Neural cell (in vitro differentiated cells): Measurements from ENCODE around the gene ADISSP. TPM values are rescaled to one million over a fixed set of nuclear protein-coding genes. Genes with fewer than 3 reads are reported as not detected.

Experiments used
- H2AFZ ChIP-seq: fragments of 200-600, 300-800 bp; sonication (generic), shearing (Covaris generic); 2 replicates; pipeline ENCODE4 v1.6.0; 2014; ENCODE audit warnings: low read depth, mild to moderate bottlenecking, antibody characterized with exemption, low read length, moderate library complexity
- H3F3A ChIP-seq: fragments of 200-600 bp; shearing (Covaris generic); 2 replicates; pipeline ENCODE4 v1.6.1; 2016; ENCODE audit warnings: mild to moderate bottlenecking, moderate library complexity, mixed read lengths, antibody characterized with exemption, low read length; ENCODE audit not compliant: insufficient read depth, poor library complexity, severe bottlenecking
- H3K27ac ChIP-seq: fragments of 200-600, 300-800 bp; sonication (generic), shearing (Covaris generic); 2 replicates; pipeline ENCODE4 v1.5.1; 2014; ENCODE audit warnings: mild to moderate bottlenecking, low read length, moderate library complexity
- H3K27me3 ChIP-seq: fragments of 300-800, 200-600 bp; sonication (generic), shearing (Covaris generic); 2 replicates; pipeline ENCODE4 v1.6.0; 2014; ENCODE audit warnings: mild to moderate bottlenecking, low read depth, low read length, moderate library complexity; ENCODE audit not compliant: insufficient read depth
- H3K36me3 ChIP-seq: fragments of 300-800, 200-600 bp; sonication (generic), shearing (Covaris generic); 2 replicates; pipeline ENCODE4 v1.5.1; 2014; ENCODE audit warnings: mild to moderate bottlenecking, antibody characterized with exemption, low read length, moderate library complexity; ENCODE audit not compliant: insufficient read depth
- H3K4me2 ChIP-seq: fragments of 300-800, 200-600 bp; sonication (generic), shearing (Covaris generic); 2 replicates; pipeline ENCODE4 v1.6.0; 2014; ENCODE audit warnings: mild to moderate bottlenecking, low read length
- H3K4me3 ChIP-seq: fragments of 300-800, 200-600 bp; sonication (generic), shearing (Covaris generic); 2 replicates; pipeline ENCODE4 v1.5.1; 2014; ENCODE audit warnings: mild to moderate bottlenecking, low read length, moderate library complexity
- H3K79me2 ChIP-seq: fragments of 200-600 bp; shearing (Covaris generic); replicated peaks from 2 replicates; pipeline ENCODE4 v1.6.0; 2014; ENCODE audit warnings: mild to moderate bottlenecking, low read length, moderate library complexity; ENCODE audit not compliant: insufficient read depth
- H3K9ac ChIP-seq: fragments of 300-800, 200-600 bp; sonication (generic), shearing (Covaris generic); 2 replicates; pipeline ENCODE4 v1.6.1; 2016; ENCODE audit warnings: mild to moderate bottlenecking, low read length, mixed read lengths
- H3K9me2 ChIP-seq: fragments of 200-600 bp; shearing (Covaris generic); 2 replicates; pipeline ENCODE4 v1.6.1; 2016; ENCODE audit warnings: mild to moderate bottlenecking, low read length, mixed read lengths; ENCODE audit not compliant: insufficient read depth
- H3K9me3 ChIP-seq: fragments of 200-600, 300-800 bp; sonication (generic), shearing (Covaris generic); 2 replicates; pipeline ENCODE4 v1.6.1; 2016; ENCODE audit warnings: mild to moderate bottlenecking, mixed run types, low read length, moderate library complexity, mixed read lengths
- H4K20me1 ChIP-seq: fragments of 200-600 bp; shearing (Covaris generic); 2 replicates; pipeline ENCODE4 v1.6.1; 2016; ENCODE audit warnings: mild to moderate bottlenecking, mixed run types; ENCODE audit not compliant: insufficient read depth
- EP300 ChIP-seq: fragments of 450-650 bp; conservative IDR thresholded peaks from 2 replicates; pipeline ENCODE4 v1.6.1; 2014; ENCODE audit warnings: antibody characterized with exemption, mild to moderate bottlenecking, moderate library complexity; ENCODE audit not compliant: poor library complexity, severe bottlenecking
- EZH2 ChIP-seq: fragments of 200-600, 300-800 bp; shearing (Covaris generic), sonication (generic); IDR thresholded peaks from 2 replicates; pipeline ENCODE4 v1.6.1; 2014; ENCODE audit warnings: antibody characterized with exemption, low read length, borderline replicate concordance, mild to moderate bottlenecking; ENCODE audit not compliant: insufficient read depth, poor library complexity, severe bottlenecking
- MXI1 ChIP-seq: fragments of 450-650 bp; conservative IDR thresholded peaks from 2 replicates; pipeline ENCODE4 v1.6.1; 2014; ENCODE audit warnings: antibody characterized with exemption, mild to moderate bottlenecking; ENCODE audit not compliant: poor library complexity, severe bottlenecking
- POLR2AphosphoS5 ChIP-seq: IDR thresholded peaks from 2 replicates; pipeline ENCODE4 v1.6.1; 2012
- RAD21 ChIP-seq: fragments of 450-650 bp; conservative IDR thresholded peaks from 2 replicates; pipeline ENCODE4 v1.6.1; 2014; ENCODE audit warnings: antibody characterized with exemption, mild to moderate bottlenecking, moderate library complexity
- REST ChIP-seq: IDR thresholded peaks from 2 replicates; pipeline ENCODE4 v1.6.1; 2012; ENCODE audit warnings: borderline replicate concordance
- SMC3 ChIP-seq: fragments of 450-650 bp; conservative IDR thresholded peaks from 2 replicates; pipeline ENCODE4 v1.6.1; 2014; ENCODE audit warnings: antibody characterized with exemption, mild to moderate bottlenecking, moderate library complexity; ENCODE audit not compliant: poor library complexity
- TAF1 ChIP-seq: IDR thresholded peaks from 2 replicates; pipeline ENCODE4 v1.6.1; 2012; ENCODE audit warnings: low read depth
- polyA plus RNA-seq: library from polyadenylated mRNA; depleted of rRNA; stranded (reverse); fragments of >200 nt; gene quantifications from 2 replicates; pipeline ENCODE4 v1.2.3, GENCODE V29; 2014
- TF ChIP-seq, protein P1 (sequence below): fragments of 450-650 bp; IDR thresholded peaks from 2 replicates; pipeline ENCODE4 v1.5.1; 2014; ENCODE audit warnings: antibody characterized with exemption, mild to moderate bottlenecking, moderate library complexity; ENCODE audit not compliant: poor library complexity, severe bottlenecking

Gene ADISSP
- polyA plus RNA-seq, 1 donor from 2014 or later = 39.8 TPM

DNA sequence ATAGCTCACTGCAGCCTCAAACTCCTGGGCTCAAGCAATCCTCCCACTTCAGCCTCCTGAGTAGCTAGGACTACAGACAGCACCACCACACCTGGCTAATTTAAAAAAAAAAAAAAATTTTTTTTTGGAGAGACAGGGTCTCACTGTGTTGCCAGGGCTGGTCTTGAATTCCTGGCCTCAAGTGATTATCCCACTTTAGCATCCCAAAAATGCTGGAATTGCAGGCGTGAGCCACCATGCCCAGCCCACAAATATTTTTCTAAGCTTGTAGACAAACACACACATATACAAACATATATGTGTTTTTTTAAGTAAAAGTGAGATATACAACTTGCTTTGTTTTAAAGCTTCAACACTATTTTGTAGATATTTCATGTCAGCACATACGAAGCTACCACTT is 24.3 kb downstream of the ADISSP start:
- H3K9me2 ChIP-seq = no peaks in the 10 kb centered on the region
- no peak overlapping the region for H3K27ac ChIP-seq
- no peak overlapping the region for H3K4me2 ChIP-seq
- H2AFZ ChIP-seq = no peak overlapping the region
- no peaks in the 10 kb centered on the region for H3K36me3 ChIP-seq
- H3K79me2 ChIP-seq = no peaks in the 10 kb centered on the region
- peaks cover 26% of the 10 kb centered on the region for H3K27me3 ChIP-seq
- H3K9me3 ChIP-seq = no peaks in the 10 kb centered on the region
- no peaks in the 10 kb centered on the region for H3F3A ChIP-seq
- no peaks in the 10 kb centered on the region for H4K20me1 ChIP-seq
- H3K9ac ChIP-seq = no peak overlapping the region
- TF ChIP-seq, protein P1, sequence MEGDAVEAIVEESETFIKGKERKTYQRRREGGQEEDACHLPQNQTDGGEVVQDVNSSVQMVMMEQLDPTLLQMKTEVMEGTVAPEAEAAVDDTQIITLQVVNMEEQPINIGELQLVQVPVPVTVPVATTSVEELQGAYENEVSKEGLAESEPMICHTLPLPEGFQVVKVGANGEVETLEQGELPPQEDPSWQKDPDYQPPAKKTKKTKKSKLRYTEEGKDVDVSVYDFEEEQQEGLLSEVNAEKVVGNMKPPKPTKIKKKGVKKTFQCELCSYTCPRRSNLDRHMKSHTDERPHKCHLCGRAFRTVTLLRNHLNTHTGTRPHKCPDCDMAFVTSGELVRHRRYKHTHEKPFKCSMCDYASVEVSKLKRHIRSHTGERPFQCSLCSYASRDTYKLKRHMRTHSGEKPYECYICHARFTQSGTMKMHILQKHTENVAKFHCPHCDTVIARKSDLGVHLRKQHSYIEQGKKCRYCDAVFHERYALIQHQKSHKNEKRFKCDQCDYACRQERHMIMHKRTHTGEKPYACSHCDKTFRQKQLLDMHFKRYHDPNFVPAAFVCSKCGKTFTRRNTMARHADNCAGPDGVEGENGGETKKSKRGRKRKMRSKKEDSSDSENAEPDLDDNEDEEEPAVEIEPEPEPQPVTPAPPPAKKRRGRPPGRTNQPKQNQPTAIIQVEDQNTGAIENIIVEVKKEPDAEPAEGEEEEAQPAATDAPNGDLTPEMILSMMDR = no peak
- TF ChIP-seq EP300 = no peak
- TF ChIP-seq RAD21 = no peak
- TF ChIP-seq MXI1 = no peak
- TF ChIP-seq SMC3 = no peak
- TF ChIP-seq TAF1 = no peak
- TF ChIP-seq POLR2AphosphoS5 = no peak
- no peak for TF ChIP-seq EZH2
- no peak for TF ChIP-seq REST
- H3K4me3 ChIP-seq = no peak overlapping the region

GRCh38 chr20:3741836-3742458 is 25.6 kb downstream of the ADISSP start:
- H2AFZ ChIP-seq = no peak overlapping the region
- H3K36me3 ChIP-seq = no peaks in the 10 kb centered on the region
- H3K27ac ChIP-seq = no peak overlapping the region
- no peaks in the 10 kb centered on the region for H3K79me2 ChIP-seq
- no peak overlapping the region for H3K9ac ChIP-seq
- H3K4me2 ChIP-seq = no peak overlapping the region
- no peaks in the 10 kb centered on the region for H3K9me2 ChIP-seq
- H4K20me1 ChIP-seq = no peaks in the 10 kb centered on the region
- TF ChIP-seq, protein P1 = no peak
- TF ChIP-seq SMC3 (no peak), RAD21 (no peak), TAF1 (no peak), EZH2 (no peak), POLR2AphosphoS5 (no peak), MXI1 (no peak), REST (no peak), EP300 (no peak)
- H3F3A ChIP-seq = no peaks in the 10 kb centered on the region
- no peaks in the 10 kb centered on the region for H3K9me3 ChIP-seq
- H3K4me3 ChIP-seq = no peak overlapping the region
- peaks cover 24% of the 10 kb centered on the region for H3K27me3 ChIP-seq
